ENCODE data around the gene AFAP1. TPM values are rescaled to one million over a fixed set of nuclear protein-coding genes. Genes with fewer than 3 reads are reported as not detected.

The AFAP1 gene
- total RNA-seq, 2 donors from 2014 or later = 29.7 to 43.9 TPM

DNA sequence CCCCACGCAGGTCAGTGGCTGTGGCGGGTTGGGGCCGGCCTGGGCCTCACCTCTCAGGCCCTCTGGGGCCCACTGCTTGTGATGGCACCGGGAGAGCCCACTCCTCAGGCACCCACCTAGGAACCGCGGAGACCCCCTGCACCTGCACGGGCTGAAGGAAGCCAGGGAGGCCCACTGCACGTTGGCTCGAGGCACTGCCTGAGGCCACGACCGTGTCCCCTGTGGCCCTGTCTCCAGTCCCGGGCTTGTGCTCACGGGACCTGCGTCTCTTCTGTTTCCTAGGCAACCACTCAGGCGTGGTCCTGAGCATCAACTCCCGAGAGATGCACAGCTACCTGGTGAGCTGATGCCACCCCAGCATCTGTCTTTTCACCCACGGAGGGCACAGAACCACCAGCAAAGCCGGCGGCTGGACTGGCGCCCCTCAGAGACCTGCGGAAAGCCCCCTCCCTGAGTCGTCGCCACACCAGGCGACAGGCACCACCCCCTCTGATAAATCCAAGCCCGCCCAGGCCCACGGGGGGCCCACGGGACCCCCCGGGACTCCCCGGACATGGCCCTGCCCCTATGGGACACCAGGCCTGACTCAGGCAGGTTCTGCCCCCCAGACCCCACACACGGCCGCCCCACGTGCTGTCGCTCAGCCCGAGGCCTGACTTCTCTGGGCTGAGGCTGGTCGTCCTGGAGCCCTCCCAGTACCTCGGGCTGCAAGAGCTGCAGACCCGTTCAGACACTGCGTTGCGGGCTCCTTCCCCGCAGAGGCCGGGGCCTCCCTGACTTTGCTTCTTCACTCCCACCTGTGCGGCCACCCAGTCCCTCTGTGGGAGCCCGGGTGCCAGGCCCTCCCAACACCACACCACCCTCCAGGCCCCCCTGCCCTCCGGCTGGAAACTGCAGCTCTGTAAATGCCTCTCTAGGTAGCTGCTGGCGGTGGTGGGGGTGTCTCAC, 199.5 kb downstream of the AFAP1 start:
- no peak overlapping the region for H3K27ac ChIP-seq
- intact Hi-C loops (cut with DNase I) = no loop called here
- no peak overlapping the region for H3K9ac ChIP-seq (ENCODE audit: low read depth in 2 of 2, low read length in 2 of 2)
- H3K4me1 ChIP-seq = no peaks in the 10 kb centered on the region
- no peaks in the 10 kb centered on the region for H3K36me3 ChIP-seq
- H3K27me3 ChIP-seq = no peaks in the 10 kb centered on the region
- H3K4me3 ChIP-seq = no peak overlapping the region
- TF ChIP-seq, protein P1, sequence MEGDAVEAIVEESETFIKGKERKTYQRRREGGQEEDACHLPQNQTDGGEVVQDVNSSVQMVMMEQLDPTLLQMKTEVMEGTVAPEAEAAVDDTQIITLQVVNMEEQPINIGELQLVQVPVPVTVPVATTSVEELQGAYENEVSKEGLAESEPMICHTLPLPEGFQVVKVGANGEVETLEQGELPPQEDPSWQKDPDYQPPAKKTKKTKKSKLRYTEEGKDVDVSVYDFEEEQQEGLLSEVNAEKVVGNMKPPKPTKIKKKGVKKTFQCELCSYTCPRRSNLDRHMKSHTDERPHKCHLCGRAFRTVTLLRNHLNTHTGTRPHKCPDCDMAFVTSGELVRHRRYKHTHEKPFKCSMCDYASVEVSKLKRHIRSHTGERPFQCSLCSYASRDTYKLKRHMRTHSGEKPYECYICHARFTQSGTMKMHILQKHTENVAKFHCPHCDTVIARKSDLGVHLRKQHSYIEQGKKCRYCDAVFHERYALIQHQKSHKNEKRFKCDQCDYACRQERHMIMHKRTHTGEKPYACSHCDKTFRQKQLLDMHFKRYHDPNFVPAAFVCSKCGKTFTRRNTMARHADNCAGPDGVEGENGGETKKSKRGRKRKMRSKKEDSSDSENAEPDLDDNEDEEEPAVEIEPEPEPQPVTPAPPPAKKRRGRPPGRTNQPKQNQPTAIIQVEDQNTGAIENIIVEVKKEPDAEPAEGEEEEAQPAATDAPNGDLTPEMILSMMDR (IDR thresholded peaks at IDR 0.05) = no peak
- no peak for DNase-seq
- no peaks in the 10 kb centered on the region for H3K9me3 ChIP-seq

DNA sequence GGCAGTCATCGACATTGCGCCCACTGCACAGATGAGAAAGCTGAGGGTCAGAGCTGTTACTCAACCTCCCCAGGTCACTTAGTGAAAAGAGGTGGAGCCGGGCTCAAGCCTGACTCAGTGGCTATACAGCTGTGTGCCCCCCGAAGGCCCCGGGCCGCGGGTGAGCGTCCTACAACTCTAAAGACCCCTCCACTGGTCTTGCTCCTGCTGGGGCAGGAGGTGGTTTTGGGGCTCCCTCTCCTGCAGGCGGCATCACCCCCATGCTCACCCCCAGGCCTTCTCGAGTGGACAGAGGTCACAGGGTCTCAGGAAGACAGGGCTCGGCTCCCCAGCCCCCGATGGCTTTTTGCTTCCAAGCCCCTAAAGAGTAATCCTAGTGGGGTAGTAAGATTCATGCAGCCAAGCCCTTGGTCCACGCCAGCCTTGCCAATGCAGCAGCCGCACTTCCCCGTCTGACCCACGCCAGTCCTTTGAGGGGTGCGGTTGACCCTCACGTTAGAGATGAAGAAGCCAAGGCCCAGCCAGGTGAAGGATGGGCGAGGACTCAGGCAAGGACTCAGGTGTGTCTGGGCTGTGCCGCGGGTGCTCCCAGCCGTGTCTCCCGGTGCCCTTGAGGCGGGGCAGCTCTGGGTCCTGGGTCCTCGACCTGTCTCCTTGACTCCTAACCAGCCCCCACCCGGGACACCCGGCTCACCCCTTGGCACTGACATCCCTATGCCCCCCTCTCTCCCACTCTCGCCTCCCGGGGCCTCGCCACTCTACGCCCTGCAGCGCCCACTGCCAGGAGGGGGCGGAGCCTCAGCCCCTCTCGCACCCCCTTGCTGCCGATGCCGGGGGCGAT, 200.4 kb downstream of the AFAP1 start:
- TF ChIP-seq, protein P1 (IDR thresholded peaks at IDR 0.05) = no peak
- no peak overlapping the region for H3K27ac ChIP-seq
- no peaks in the 10 kb centered on the region for H3K4me1 ChIP-seq
- H3K9me3 ChIP-seq = no peaks in the 10 kb centered on the region
- no peak for DNase-seq
- H3K9ac ChIP-seq (ENCODE audit: low read depth in 2 of 2, low read length in 2 of 2) = no peak overlapping the region
- intact Hi-C loops (cut with DNase I) = no loop called here
- H3K27me3 ChIP-seq = no peaks in the 10 kb centered on the region
- no peak overlapping the region for H3K4me3 ChIP-seq
- no peaks in the 10 kb centered on the region for H3K36me3 ChIP-seq

DNA sequence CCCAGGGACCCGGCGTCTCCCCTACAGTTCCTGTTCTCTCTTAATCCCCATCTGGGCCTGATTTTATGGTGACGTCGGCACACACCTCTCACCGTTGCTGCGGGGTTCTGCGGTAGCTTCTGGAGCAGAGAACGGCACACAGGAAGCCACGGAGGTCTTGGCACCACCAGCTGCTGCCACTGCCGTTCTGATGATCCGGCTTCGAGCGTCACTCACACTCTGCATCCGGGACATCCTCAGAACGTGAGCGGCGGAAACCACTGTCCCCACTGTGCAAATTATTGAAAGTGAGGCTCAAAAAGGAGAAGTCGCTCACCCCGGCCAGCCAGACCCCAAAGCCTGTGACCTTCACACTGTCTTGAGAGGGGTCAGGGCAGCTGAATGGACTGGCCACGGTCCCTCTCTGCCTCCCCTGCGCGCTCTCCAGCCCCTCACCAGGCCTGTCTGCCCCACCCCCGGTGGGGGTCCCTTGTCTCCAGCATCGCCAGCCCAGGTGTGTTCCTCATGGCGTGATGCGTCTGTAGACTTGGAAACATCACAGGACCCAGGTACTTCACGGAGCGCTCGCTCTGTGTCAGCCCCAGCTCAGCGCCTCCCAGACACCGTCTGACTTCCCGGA, 201.1 kb downstream of the AFAP1 start:
- no peak for DNase-seq
- intact Hi-C loops (cut with DNase I) = no loop called here

DNA sequence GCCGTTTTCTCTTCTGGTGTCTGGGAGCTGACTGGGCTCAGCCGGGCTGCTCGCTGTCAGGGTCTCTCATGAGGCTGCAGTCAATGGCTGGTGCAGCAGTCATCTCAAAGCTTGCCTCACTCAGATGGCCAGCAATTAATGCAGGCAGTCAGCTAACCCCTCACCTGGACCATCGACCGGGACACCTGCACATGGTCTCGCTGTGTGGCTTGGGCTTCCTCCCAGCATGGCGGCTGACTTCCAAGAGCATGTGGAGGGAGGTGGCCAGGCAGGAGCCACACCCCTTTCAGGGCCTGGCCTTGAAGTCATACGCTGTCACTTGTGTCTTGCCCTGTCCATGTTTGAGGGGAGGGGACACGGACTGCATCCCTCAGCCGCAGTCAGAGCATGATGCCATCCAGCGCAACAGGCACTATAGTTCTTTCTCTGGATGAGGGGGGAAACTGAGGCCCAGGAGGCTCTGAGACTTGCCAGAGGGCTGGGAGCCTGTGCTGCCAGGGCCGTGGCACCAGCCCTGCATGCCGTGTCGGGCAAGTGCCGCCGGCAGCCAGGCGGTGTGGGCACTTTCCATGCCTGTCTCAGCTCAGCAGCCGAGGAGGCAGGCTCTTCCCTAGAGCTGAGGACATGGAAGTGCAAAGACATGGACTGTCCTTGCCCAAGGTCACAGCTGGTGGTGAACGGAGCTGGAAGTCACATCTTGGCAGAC, 201.8 kb downstream of the AFAP1 start:
- TF ChIP-seq, protein P1 (IDR thresholded peaks at IDR 0.05) = no peak
- Histone ChIP-seq H3K36me3 (no peaks in the 10 kb centered on the region), H3K27me3 (no peaks in the 10 kb centered on the region), H3K4me1 (no peaks in the 10 kb centered on the region), H3K4me3 (no peak overlapping the region), H3K27ac (no peak overlapping the region), H3K9ac (ENCODE audit: low read depth in 2 of 2, low read length in 2 of 2) (no peak overlapping the region), H3K9me3 (no peaks in the 10 kb centered on the region)
- DNase-seq = no peak
- intact Hi-C loops (cut with DNase I) = no loop called here

More for the DNA sequence above, 201.1 kb downstream of the AFAP1 start:
- no peaks in the 10 kb centered on the region for H3K36me3 ChIP-seq
- H3K27me3 ChIP-seq = no peaks in the 10 kb centered on the region
- no peaks in the 10 kb centered on the region for H3K9me3 ChIP-seq
- H3K4me3 ChIP-seq = no peak overlapping the region
- H3K27ac ChIP-seq = no peak overlapping the region
- H3K9ac ChIP-seq (ENCODE audit: low read depth in 2 of 2, low read length in 2 of 2) = no peak overlapping the region
- H3K4me1 ChIP-seq = no peaks in the 10 kb centered on the region
- TF ChIP-seq, protein P1 (IDR thresholded peaks at IDR 0.05) = no peak

DNA sequence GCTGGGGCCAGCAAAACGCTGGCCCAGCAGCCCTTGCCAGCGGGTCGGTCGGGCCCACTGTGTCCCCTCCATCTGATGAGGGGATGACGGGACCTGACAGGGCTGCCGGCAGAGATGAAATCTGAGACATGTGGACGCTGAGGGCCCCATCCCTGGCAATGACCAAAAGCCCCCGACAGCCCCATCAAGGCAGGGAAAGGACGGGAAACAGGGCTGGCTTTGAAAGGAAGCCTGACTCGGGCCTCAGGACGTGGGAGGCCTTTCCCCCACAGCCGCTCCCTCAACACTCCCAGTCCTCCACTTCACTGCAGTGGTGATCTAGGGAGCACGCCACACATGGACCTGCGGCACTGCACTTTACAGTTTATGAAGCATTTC, 202.4 kb downstream of the AFAP1 start:
- TF ChIP-seq, protein P1 (IDR thresholded peaks at IDR 0.05) = no peak
- Histone ChIP-seq H3K9ac (ENCODE audit: low read depth in 2 of 2, low read length in 2 of 2) (no peak overlapping the region), H3K9me3 (no peaks in the 10 kb centered on the region), H3K36me3 (no peaks in the 10 kb centered on the region), H3K27me3 (no peaks in the 10 kb centered on the region), H3K4me1 (no peaks in the 10 kb centered on the region), H3K4me3 (no peak overlapping the region), H3K27ac (no peak overlapping the region)
- no peak for DNase-seq
- intact Hi-C loops (cut with DNase I) = no loop called here

Data from colonic mucosa (tissue), 4 donors.